Karpas-422 (cell line): ENCODE data around the gene NETO1. TPM values are rescaled to one million over a fixed set of nuclear protein-coding genes. Genes with fewer than 3 reads are reported as not detected.
A peak's percentile ranks its signal among the peaks of the same experiment; 100 is the strongest.

Experiments
- DNase-seq: peaks from one replicate; pipeline ENCODE4 v3.0.0-alpha.2; 2015
- H2AFZ ChIP-seq: fragments of 200-600 bp; sonication (generic); 2 replicates; pipeline ENCODE4 v1.6.1; 2014; ENCODE audit warnings: antibody characterized with exemption, low read length, mixed read lengths
- H3K27ac ChIP-seq: fragments of 200-600 bp; sonication (generic); 2 replicates; pipeline ENCODE4 v1.5.1; 2014; ENCODE audit warnings: mild to moderate bottlenecking, low read length, moderate library complexity
- H3K27me3 ChIP-seq: fragments of 200-600 bp; sonication (generic); 2 replicates; pipeline ENCODE4 v1.6.1; 2014; ENCODE audit warnings: low read length, mixed read lengths
- H3K36me3 ChIP-seq: fragments of 200-600 bp; sonication (generic); 2 replicates; pipeline ENCODE4 v1.6.1; 2014; ENCODE audit warnings: low read length, mixed read lengths; ENCODE audit not compliant: insufficient read depth
- H3K4me1 ChIP-seq: fragments of 200-600 bp; sonication (generic); 2 replicates; pipeline ENCODE4 v1.6.1; 2014; ENCODE audit warnings: mild to moderate bottlenecking, low read length, mixed read lengths
- H3K4me2 ChIP-seq: fragments of 200-600 bp; sonication (generic); 2 replicates; pipeline ENCODE4 v1.6.1; 2014; ENCODE audit warnings: low read length, low read depth, mild to moderate bottlenecking; ENCODE audit not compliant: poor library complexity, severe bottlenecking
- H3K4me3 ChIP-seq: fragments of 200-600 bp; sonication (generic); 2 replicates; pipeline ENCODE4 v1.5.1; 2014; ENCODE audit warnings: mild to moderate bottlenecking, antibody characterized with exemption, low read length, mixed read lengths
- H3K79me2 ChIP-seq: fragments of 200-600 bp; sonication (generic); 2 replicates; pipeline ENCODE4 v1.6.1; 2014; ENCODE audit warnings: mild to moderate bottlenecking, low read length, mixed read lengths
- H3K9ac ChIP-seq: fragments of 200-600 bp; sonication (generic); 2 replicates; pipeline ENCODE4 v1.6.0; 2014; ENCODE audit warnings: low read length
- H3K9me2 ChIP-seq: fragments of 200-600 bp; sonication (generic), shearing (Covaris generic); replicated peaks from 2 replicates; pipeline ENCODE4 v1.6.0; 2014; ENCODE audit warnings: mild to moderate bottlenecking, low read length, moderate library complexity; ENCODE audit not compliant: insufficient read depth
- H3K9me3 ChIP-seq: fragments of 300-700, 200-600 bp; sonication (generic); 2 replicates; pipeline ENCODE4 v1.6.1; 2014; ENCODE audit warnings: low read length, mixed read lengths
- H4K20me1 ChIP-seq: fragments of 200-600 bp; sonication (generic); 2 replicates; pipeline ENCODE4 v1.6.1; 2014; ENCODE audit warnings: mild to moderate bottlenecking, antibody characterized with exemption, low read length, low read depth; ENCODE audit not compliant: insufficient read depth
- total RNA-seq: library from RNA; depleted of rRNA; stranded (reverse); fragments of >200 nt; shearing (Covaris generic); gene quantifications from 2 replicates; pipeline ENCODE4 v1.2.3, GENCODE V29; 2014; ENCODE audit warnings: low replicate concordance

Gene NETO1
- total RNA-seq, 1 experiment from 2014 or later: not detected

DNA sequence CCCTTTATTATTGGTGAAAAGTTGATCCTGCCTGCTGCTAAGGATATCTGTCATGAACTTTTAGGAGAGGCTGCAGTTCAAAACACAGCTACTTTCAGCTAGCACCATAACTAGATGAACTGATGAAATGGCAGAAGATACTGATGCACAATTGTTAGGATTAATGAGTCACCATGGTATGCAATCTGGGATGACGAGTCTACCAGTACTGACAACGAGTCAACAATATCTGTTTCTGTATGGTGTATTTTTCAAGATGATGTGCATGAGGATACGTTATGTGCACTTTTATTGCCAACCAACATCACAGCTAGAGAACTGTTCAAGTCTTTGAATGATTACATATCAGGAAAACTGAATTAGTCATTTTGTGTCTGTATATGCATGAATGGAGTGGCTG is 68.7 kb downstream of the NETO1 start:
- H3K36me3 ChIP-seq: no peaks in the 10 kb centered on the region
- H3K4me2 ChIP-seq: no peak overlapping the region
- no peaks in the 10 kb centered on the region for H3K79me2 ChIP-seq
- H3K4me1 ChIP-seq: no peaks in the 10 kb centered on the region
- H2AFZ ChIP-seq: no peak overlapping the region
- no peak overlapping the region for H3K9ac ChIP-seq
- H3K27me3 ChIP-seq: no peaks in the 10 kb centered on the region
- H3K27ac ChIP-seq: no peak overlapping the region
- H3K9me3 ChIP-seq: peaks cover 27% of the 10 kb centered on the region
- no peak for DNase-seq
- H4K20me1 ChIP-seq: no peaks in the 10 kb centered on the region
- H3K9me2 ChIP-seq: no peaks in the 10 kb centered on the region
- H3K4me3 ChIP-seq: no peak overlapping the region

GRCh38 chr18:72783530-72783929 is 84.3 kb downstream of the NETO1 start:
- H3K27ac ChIP-seq: no peak overlapping the region
- H3K27me3 ChIP-seq: no peaks in the 10 kb centered on the region
- H3K36me3 ChIP-seq: no peaks in the 10 kb centered on the region

DNA sequence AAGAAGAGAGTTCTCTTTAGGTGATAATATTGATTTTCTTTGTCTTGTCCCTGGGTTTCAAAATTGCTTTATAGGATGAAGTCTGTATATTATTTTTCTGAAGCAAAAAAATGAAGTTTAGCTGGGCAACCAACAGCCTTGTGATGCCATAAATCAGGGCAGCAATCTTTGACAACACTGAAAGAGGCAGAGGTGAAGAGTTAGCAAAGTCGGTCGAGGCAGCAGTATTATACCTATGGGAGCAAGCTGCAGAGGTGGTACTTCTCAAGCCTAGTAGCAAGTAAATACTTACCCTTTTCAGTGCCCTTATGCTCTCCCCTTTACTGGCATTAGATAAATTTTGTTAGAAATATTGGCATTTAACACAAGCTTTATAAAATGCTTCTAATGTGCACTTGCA is 92.9 kb downstream of the NETO1 start:
- no peaks in the 10 kb centered on the region for H3K27me3 ChIP-seq
- no peaks in the 10 kb centered on the region for H3K4me1 ChIP-seq
- H4K20me1 ChIP-seq: no peaks in the 10 kb centered on the region
- DNase-seq: no peak
- no peak overlapping the region for H3K4me2 ChIP-seq
- H3K27ac ChIP-seq: no peak overlapping the region
- no peaks in the 10 kb centered on the region for H3K36me3 ChIP-seq
- H3K9me3 ChIP-seq: peaks cover 50% of the 10 kb centered on the region
- no peak overlapping the region for H3K9ac ChIP-seq
- no peaks in the 10 kb centered on the region for H3K79me2 ChIP-seq
- no peaks in the 10 kb centered on the region for H3K9me2 ChIP-seq
- no peak overlapping the region for H3K4me3 ChIP-seq
- no peak overlapping the region for H2AFZ ChIP-seq

More at GRCh38 chr18:72783530-72783929, 84.3 kb downstream of the NETO1 start:
- Histone ChIP-seq H3K9ac (no peak overlapping the region), H2AFZ (no peak overlapping the region), H4K20me1 (no peaks in the 10 kb centered on the region), H3K4me1 (no peaks in the 10 kb centered on the region), H3K4me2 (no peak overlapping the region), H3K79me2 (no peaks in the 10 kb centered on the region), H3K9me3 (peaks cover 59% of the 10 kb centered on the region), H3K9me2 (no peaks in the 10 kb centered on the region), H3K4me3 (no peak overlapping the region)
- no peak for DNase-seq

DNA sequence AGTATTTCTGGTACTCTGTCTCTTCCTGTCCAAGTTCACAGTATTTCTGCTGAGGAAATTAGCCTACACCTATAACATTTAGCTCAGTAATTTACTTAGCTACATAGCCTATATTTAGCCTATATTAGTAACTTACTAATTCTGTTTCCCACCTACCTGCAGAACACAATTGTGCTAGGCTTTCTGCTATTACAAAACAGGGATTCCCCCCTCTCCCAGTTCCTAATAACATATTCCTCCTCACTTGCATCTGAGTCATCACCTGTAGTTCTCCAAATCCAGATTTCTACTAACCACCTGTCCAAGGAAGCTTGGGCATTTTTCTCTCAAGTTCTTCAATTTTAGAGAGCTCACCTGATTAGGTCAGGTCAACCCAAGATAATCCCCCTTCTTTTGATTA is 94.9 kb downstream of the NETO1 start:
- DNase-seq: no peak

DNA sequence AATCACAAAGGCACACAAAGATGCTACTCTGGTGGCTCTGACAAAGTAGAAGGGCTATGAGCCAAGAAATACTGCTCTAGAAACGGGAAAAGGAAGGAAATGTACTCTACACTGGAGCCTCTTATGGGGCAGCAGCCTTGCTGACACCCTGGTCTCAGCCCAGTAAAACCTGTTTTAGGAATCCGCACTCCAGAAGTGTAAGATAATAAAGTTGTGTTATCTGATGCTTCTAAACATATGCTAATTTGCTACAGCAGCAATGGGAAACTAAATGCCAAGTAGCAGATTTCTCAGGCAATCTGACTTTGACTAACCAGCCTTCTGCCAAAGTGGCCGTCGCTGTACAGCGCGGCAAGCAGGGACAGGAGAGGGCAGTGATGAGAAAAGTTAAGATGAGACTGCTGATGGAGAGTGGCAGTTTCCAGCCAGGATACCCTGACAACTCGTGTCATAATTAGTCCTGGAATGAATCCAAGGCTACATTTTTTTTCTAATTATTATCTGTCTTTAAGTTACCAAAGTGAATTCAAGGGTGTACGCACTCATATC is 99.0 kb downstream of the NETO1 start:
- no peak for DNase-seq
- Histone ChIP-seq H3K9me3 (peaks cover 14% of the 10 kb centered on the region; the same call in 1 of the 2 replicates), H3K9me2 (no peaks in the 10 kb centered on the region), H3K4me1 (no peaks in the 10 kb centered on the region), H3K4me2 (no peak overlapping the region), H2AFZ (no peak overlapping the region), H3K27ac (no peak overlapping the region), H3K9ac (no peak overlapping the region), H3K27me3 (no peaks in the 10 kb centered on the region), H3K79me2 (no peaks in the 10 kb centered on the region), H4K20me1 (no peaks in the 10 kb centered on the region), H3K36me3 (no peaks in the 10 kb centered on the region), H3K4me3 (no peak overlapping the region)

More for the DNA sequence above, 94.9 kb downstream of the NETO1 start:
- no peaks in the 10 kb centered on the region for H3K36me3 ChIP-seq
- H3K27me3 ChIP-seq: no peaks in the 10 kb centered on the region
- H3K4me2 ChIP-seq: no peak overlapping the region
- H3K4me3 ChIP-seq: no peak overlapping the region
- no peaks in the 10 kb centered on the region for H3K4me1 ChIP-seq
- H3K9ac ChIP-seq: no peak overlapping the region
- H3K9me2 ChIP-seq: no peaks in the 10 kb centered on the region
- peaks cover 41% of the 10 kb centered on the region for H3K9me3 ChIP-seq
- H3K79me2 ChIP-seq: no peaks in the 10 kb centered on the region
- no peaks in the 10 kb centered on the region for H4K20me1 ChIP-seq
- H2AFZ ChIP-seq: no peak overlapping the region
- H3K27ac ChIP-seq: no peak overlapping the region

- Histone ChIP-seq H3K79me2 (no peaks in the 10 kb centered on the region), H3K4me2 (no peak overlapping the region), H3K9me2 (no peaks in the 10 kb centered on the region), H3K9ac (no peak overlapping the region), H3K9me3 (no peaks in the 10 kb centered on the region), H3K27ac (no peak overlapping the region), H3K4me1 (no peaks in the 10 kb centered on the region), H2AFZ (no peak overlapping the region), H4K20me1 (no peaks in the 10 kb centered on the region), H3K27me3 (no peaks in the 10 kb centered on the region), H3K4me3 (no peak overlapping the region), H3K36me3 (no peaks in the 10 kb centered on the region)
- DNase-seq: peak; percentile 91
Observed at GRCh38 chr18:72762515-72763122, 105.2 kb downstream of the NETO1 start.

DNA sequence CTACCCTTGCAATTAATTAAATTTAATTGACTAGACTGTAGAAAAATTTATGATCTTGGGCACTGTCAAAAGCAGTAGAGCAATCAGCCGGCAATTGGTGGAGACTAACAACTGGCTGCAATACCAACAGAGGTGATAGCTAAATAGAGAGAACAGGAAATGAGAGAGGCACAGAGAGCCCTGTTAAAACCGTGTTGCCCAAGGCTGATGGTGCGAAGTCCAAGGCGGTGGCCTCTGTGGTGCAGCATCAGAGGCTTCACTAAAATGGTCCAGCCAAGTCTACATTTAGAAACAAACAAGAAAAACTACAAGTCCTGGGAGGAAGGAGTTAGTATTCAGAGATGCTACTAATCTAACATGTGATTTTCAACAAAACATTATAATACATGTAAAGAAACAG is 115.6 kb downstream of the NETO1 start:
- no peaks in the 10 kb centered on the region for H4K20me1 ChIP-seq
- H3K27ac ChIP-seq: no peak overlapping the region
- no peaks in the 10 kb centered on the region for H3K27me3 ChIP-seq
- H3K4me3 ChIP-seq: no peak overlapping the region
- H3K9me2 ChIP-seq: no peaks in the 10 kb centered on the region
- H3K79me2 ChIP-seq: no peaks in the 10 kb centered on the region
- no peaks in the 10 kb centered on the region for H3K36me3 ChIP-seq
- peaks cover 22% of the 10 kb centered on the region for H3K9me3 ChIP-seq
- H3K4me2 ChIP-seq: no peak overlapping the region
- no peak overlapping the region for H2AFZ ChIP-seq
- no peaks in the 10 kb centered on the region for H3K4me1 ChIP-seq
- no peak for DNase-seq
- H3K9ac ChIP-seq: no peak overlapping the region

- Histone ChIP-seq H3K9me2 (no peaks in the 10 kb centered on the region), H3K4me2 (no peak overlapping the region), H3K79me2 (no peaks in the 10 kb centered on the region), H3K36me3 (no peaks in the 10 kb centered on the region), H4K20me1 (no peaks in the 10 kb centered on the region), H2AFZ (no peak overlapping the region), H3K27ac (no peak overlapping the region), H3K27me3 (no peaks in the 10 kb centered on the region), H3K9ac (no peak overlapping the region), H3K4me3 (no peak overlapping the region), H3K9me3 (peaks cover 35% of the 10 kb centered on the region), H3K4me1 (no peaks in the 10 kb centered on the region)
- DNase-seq: no peak
Observed at GRCh38 chr18:72742002-72742401, 125.8 kb downstream of the NETO1 start.
